Hippocampal formation (tissue), 2 donors: Measurements from ENCODE around the gene GPC2.
"Not testable (repeated sequence)": the region's sequence is repeated elsewhere in the genome, so short reads cannot be mapped to it uniquely, and the experiment has no call there.

Experiments used
- DNase-seq, 2 donors: peaks; one replicate each; lab custom pipeline; 2025; lab: John Stamatoyannopoulos, UW

The GPC2 gene

DNA sequence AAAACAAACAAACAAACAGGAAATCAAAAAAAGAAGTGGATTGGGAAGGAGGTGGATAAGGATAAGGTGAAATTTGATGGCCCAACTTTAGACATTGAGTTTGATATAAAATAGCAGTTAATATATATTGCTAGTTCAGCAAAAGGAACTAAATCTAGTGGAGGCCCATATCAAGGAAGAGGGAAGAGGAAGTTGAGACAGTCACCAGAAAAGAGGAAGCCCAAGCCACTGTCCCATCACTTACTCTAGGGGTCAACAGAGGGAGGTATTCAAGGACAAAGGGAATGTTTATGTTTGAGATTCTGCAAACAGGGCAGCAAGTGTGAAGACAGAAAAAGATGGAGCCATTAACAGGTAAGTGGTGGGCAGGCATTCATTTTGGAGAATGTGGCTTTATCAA lies 24.8 kb downstream of the GPC2 start:
- DNase-seq = no peak

DNA sequence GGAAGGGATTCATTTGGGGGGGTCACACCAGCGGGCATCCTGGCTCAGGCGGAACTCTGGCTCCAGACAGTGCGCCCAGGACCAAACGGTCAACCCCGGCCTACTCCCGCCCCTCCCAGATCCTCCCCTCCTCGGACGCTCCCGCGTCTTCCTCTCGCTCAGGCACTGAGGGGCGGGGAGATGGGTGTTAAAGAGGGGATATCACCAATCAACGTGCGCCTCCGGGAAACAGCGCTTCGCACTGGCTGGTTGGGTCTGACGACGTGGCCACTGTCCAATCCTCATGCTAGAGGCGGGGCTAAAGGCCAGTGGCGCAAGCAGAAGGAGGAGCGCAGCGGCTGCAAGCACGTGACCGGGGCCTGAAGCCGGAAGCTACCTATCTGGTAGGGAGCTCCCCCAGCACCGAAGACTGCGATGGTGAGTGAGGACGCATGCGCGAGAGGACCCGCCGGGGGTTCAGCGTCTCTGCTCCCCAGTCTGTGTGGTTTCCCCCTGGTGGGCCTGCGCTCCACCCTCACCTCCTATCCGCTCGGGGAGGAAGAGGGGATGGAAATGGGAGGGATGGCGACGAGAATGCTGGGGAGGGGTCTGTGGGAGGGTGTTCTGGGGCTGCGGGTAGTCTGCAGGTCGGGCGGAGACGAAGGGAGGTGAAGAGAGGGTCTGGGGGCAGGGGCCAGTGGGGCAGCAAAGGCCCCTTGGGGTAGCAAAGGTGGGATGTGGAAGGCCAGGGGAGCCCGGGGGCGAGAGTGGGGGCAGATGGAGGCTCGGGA lies 28.4 kb downstream of the GPC2 start, which contains the start of gene LAMTOR4:
LAMTOR4 (plus strand) TSS at position 360 of the 770 bp plus-strand sequence; CDS start at position 415, 55 bp downstream.
- peak; percentile 99 for DNase-seq

DNA sequence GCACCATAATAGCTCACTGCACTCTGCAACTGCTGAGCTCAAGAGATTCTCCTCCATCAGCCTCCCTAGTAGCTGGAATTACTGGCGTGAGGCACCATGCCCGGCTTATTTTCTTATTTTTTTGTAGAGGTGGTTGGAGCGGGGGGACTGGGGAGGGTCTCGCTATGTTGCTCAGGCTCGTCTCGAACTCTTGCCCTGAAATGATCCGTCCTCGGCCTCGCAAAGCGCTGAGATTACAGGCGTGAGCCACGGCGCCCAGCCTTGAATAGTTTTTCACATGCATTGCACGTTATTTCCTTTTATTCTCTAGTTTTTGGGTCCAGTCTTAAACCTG lies 29.0 kb downstream of the GPC2 start:
- no peak for DNase-seq

DNA sequence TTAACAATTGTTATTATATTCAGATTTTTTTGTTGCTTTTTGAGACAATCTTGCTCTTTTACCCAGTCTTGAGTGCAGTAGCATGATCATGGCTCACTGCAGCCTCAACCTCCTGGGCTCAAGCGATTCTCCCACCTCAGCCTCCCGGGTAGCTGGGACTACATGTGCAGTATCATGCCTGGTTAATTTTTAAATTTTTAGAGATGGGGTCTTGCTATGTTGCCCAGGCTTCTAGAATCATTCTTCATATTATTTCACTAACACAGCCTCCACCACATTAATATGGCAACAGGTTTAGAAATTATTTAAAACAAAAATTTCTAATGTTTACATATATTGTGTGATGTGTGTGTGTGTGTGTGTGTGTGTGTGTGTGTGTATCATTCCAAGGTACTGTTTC lies 29.9 kb downstream of the GPC2 start:
- no peak for DNase-seq

DNA sequence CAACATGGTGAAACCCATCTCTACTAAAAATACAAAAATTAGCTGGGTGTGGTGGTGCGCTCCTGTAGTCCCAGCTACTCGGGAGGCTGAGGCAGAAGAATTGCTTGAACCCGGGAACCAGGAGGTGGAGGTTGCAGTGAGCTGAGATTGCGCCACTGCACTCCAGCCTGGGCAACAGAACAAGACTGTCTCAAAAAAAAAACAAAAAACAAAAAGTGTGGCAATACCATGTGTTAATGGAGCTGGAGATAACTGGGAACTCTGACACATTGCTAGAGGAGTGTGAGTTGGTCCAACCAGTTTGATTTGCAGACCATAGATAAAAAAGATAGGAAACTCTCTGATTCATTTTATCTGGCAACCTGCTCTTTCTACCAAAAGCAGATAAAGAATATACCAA lies 30.8 kb downstream of the GPC2 start:
- not testable (repeated sequence) for DNase-seq

DNA sequence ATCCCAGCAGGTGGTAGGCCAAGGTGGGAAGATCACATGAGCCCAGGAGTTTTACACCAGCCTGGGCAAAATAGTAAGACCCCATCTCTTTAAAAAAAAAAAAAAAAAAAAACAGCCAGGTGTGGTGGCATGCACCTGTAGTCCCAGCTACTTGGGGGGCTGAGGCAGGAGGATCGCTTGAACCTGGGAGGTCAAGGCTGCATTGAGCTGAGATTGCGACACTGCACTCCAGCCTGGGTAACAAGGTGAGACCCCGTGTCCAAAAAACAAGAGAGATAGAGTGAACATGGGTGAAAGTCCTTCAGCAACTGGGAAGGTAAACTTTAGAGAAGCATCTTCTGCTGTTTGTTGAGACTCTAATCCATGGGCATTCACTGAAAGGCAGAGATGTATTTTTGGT lies 34.7 kb downstream of the GPC2 start:
- no peak for DNase-seq

DNA sequence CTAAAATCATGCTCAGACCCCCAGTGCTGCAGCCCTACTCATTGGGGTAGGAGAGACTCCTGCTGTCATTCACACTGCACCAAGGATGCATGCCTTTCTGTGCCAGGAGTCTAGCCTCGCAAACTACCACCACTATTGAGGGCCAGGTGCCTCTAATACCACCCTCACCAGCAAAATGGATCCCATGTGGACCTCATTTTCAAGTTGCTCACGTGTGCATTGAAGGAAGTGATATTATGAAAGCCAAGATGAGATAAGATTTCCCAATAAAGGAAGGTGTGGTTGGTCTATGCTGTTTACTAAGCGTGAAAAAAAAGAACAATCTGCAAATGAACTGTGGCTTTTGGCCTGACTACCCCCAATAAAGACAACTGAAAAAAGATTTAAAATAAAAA lies 35.6 kb downstream of the GPC2 start:
- no peak for DNase-seq

DNA sequence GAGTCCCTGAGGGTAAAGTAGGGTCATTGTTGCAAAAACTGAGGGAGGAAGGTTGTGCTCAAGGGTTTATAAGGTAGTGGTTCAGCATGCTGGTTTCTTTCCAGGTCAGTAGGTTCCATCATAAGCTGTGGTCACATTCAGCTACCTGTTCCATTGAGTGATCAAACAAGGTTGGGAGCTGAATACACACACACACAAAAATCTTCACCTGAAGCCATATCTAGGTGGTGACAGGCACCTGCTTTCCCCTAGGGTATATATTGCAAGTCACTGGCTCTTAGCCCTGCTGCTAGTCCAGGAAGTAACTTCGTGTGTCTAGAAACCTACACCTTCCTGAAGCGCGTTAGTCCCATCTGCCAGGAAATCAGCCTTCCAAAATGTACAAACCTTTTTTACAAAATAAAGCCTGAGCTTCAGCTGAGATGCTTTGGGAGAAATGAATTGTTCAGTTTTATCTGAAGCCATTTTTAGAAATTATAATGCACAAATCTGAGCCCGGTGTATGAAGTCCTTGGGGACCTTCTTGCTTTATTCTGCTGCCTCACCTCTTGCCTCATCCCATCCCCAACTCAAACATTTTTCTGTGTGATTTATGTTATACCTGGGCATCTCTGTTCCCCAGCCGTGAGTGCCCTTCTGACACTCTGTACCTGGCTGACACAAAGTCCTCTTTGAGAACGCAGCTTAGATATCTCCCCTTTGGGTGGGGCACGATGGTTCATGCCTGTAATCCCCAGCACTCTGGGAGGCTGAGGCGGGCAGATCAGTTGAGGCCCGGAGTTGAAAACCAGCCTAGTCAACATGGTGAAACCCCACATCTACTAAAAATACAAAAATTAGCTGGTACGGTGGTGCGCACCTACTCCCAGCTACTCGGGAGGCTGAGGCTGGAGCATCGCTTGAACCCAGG lies 39.1 kb downstream of the GPC2 start:
- no peak for DNase-seq

DNA sequence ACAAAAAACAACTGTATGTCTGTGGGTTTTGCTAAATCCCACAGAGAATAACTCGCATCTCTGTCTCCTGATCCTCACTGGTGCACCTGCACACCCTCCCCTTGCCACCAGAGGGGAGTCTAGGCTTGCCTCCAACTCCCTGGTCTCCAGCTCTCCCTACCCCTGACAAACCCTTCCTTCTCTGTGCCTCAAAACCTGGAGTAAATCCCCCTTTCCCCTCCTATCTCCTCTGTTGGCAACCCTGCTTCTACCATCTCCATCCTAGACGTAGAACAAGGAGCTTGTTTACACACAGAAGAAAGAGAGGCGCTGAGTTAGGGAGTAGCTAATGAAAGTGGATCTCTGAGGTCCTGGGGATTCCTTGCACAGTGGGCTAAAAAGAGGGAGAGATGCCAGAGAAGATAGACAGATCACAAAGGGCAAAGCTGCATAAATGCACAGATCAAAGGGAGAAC lies 44.5 kb downstream of the GPC2 start:
- peak; percentile 20 to 34 for DNase-seq

DNA sequence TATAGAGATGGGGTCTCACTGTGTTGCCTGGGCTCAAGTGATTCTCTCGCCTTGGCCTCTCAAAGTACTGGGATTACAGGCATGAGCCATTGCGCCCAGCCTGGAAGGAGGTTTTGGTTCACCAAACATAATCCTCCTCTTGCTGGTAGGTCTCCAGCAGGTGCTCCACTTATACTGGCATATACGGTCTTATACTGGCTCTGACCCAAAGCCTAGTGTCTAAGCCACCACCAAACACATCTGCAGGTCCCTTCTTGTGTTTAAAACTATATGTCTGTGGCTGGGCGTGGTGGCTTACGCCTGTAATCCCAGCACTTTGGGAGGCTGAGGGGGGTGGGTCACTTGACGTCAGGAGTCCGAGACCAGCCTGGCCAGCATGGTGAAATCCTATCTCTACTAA lies 45.1 kb downstream of the GPC2 start:
- no peak for DNase-seq

DNA sequence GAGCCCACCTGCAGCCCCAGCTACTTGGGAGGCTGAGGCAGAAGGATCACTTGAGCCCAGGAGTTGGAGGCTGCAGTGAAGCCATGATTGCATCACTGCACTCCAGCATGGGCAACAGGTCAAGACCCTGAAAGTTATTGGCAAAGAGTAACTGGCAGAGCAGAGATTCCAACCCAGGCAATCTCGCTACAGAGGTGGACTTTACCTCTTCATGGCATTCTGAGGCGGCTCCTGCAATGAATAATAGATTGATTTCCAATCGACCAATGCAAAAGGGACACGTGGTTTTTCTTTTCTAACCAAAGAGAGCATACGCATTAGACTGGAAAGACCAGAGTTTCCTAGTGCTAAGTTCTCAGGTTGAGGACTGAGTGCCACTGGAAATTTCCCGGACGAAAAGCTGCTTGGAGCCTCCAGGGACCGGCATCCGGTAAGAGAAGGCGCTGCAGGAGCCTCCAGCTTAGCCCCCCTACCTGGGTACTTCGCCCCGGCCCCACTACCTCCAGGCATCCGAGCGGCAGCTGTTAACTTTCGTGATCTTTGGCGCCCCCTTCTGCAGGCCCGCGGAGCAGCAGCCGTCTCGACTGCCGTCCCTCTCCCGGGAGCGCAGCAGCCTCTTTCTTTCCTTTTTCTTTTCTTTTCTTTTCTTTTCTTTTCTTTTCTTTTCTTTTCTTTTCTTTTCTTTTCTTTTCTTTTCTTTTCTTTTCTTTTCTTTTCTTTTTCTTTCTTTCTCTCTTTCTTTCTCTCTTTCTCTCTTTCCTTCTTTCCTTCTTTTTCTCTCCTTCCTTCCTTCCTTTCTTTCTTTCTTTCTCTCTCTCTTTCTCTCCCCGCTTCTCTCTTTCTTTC lies 46.4 kb downstream of the GPC2 start:
- peak; percentile 24 to 59 for DNase-seq

DNA sequence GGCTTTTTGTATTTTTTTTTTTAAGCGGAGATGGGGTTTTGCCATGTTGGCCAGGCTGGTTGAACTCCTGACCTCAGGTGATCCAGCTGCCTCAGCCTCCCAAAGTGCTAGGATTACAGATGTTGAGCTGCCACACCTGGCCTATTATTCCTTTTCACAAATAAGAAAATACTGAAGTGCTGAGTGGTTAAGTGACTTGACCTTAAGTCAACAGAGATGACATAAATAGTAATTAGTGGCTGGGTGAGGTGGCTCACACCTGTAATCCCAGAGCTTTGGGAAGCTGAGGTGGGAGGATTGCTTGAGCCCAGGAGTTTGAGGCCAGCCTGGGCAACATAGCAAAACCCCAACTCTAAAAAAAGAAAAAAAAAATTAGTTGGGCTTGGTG lies 47.0 kb downstream of the GPC2 start:
- DNase-seq = not testable (repeated sequence)

DNA sequence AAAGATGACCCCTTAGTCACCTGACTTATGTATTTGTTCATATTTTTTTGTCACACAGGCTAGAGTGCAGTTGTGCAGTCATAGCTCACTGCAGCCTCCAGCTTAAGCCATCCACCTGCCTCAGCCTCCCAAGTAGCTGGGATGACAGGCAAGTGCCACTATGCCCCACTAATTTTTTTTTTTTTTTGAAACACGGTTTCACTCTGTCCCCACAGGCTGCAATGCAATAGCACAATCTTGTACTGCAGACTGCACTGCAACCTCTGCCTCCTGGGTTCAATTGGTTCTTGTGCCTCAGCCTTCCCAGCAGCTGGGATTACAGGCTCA lies 48.6 kb downstream of the GPC2 start:
- DNase-seq = no peak

DNA sequence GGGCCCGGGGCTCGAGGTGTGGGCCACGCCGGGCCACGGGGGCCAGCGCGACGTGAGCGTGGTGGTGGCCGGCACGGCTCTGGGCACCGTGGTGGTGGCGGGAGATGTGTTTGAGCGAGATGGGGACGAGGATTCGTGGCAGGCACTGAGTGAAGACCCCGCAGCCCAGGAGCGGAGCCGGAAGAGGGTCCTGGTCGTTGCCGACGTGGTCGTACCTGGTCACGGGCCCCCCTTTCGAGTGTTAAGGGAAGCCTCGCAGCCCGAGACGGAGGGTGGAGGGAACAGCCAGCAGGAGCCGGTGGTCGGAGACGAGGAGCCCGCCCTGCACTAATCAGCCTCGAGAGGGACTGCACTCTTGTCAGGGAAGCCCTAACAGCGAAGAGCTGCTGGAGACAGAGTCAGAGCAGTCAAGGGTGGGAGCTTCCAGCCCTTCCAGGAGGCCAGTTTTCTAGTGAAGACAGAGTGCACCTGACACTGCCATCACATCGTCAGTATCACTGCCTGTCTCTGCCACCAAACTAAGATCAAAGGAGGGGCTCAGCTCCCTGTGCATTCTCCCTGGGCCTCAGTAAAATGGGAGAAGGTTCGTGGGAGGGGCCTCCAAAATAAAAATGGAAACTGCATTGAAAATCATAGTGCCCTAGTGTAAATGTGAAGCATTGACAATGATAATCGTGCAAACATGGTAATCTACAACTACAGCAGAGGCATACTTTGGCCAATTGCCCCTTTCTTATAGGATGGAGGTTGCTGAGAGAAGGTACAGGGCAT lies 49.1 kb downstream of the GPC2 start:
- DNase-seq = peak in 1 of 2 donors; percentile 13

DNA sequence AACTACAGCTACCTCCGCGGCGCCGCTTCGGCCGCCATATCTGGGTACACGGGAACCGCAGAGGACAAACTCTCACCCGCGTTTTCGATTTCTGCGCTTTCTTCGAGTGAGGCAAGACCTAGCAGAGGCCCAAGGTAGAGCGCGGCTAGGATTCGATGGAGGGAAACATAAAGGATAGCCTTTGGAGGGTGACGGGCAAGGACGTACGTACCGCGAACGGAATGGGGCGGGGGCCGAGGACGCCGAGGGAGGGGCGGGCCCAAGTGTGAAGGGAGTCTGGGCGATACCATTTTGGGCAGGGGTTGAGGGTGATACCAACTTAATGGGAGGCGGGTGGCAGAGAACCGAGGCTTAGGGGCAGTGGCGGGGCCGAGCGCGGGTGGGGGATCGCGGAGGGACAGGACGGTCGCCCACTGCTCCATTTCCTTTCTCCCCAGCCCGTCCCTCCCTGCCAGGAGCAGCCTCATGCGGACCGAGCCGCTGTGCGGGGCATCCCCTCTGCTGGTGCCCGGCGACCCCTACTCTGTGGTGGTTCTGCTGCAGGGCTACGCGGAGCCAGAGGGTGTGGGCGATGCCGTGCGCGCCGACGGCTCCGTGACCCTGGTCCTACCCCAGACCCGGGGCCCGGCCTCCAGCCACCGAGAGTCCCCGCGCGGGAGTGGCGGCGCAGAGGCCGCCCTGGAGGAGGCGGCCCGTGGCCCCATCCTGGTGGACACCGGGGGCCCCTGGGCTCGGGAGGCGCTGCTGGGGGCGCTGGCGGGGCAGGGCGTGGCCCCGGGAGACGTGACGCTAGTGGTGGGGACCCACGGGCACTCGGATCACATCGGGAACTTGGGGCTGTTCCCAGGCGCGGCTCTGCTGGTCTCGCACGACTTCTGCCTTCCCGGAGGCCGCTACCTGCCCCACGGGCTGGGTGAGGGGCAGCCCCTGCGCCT lies 50.0 kb downstream of the GPC2 start, which contains the start of gene MBLAC1:
MBLAC1 (plus strand) TSS at position 37 of the 935 bp plus-strand sequence; CDS start at position 466, 429 bp downstream.
- DNase-seq = peak; percentile 86 to 96

DNA sequence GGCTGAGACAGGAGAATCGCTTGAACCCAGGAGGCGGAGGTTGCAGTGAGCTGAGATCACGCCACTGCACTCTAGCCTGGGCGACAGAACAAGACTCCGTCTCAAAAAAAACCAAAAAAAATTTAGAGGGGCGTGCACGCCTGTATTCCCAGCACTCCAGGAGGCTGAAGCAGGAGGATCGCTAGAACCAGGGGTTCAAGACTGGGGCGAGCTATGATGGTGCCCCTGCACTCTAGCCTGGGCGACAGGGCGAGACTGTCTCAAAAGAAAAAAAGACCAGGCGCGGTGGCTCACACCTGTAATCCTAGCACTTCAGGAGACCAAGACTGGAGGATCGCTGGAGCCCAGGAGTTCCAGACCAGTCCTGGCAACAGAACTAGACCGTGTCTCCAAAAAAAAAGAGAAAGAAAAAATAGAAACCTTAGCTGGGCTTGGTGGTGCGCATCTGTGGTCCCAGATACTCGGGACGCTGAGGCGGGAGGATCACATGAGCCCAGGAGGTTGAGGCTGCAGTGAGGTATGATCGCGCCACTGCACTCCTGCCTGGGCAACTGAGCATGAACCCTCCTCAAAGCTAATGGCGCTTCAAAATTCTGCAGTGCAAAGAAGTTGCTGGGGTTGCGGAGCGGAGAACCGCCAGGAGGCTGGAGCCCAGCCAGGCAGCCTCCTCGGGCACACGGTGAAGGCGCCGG lies 50.8 kb downstream of the GPC2 start:
- no peak for DNase-seq

DNA sequence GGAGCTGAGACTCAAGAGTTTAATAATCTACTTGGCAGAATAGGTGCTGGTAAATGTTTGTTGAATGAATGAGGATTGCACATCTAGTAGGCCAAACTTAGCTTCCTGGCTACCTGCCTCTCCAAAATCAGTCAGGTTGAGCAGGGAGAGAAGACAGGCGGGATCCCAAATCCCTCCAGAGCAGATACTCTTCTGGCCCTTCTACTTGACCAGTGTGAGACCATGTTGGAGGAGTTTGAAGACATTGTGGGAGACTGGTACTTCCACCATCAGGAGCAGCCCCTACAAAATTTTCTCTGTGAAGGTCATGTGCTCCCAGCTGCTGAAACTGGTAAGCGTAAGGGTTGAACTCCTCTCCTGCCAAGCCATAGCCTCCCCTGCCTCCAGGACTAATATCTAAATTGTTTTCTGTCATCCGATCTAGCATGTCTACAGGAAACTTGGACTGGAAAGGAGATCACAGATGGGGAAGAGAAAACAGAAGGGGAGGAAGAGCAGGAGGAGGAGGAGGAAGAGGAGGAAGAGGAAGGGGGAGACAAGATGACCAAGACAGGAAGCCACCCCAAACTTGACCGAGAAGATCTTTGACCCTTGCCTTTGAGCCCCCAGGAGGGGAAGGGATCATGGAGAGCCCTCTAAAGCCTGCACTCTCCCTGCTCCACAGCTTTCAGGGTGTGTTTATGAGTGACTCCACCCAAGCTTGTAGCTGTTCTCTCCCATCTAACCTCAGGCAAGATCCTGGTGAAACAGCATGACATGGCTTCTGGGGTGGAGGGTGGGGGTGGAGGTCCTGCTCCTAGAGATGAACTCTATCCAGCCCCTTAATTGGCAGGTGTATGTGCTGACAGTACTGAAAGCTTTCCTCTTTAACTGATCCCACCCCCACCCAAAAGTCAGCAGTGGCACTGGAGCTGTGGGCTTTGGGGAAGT lies 52.6 kb downstream of the GPC2 start:
- DNase-seq = no peak

DNA sequence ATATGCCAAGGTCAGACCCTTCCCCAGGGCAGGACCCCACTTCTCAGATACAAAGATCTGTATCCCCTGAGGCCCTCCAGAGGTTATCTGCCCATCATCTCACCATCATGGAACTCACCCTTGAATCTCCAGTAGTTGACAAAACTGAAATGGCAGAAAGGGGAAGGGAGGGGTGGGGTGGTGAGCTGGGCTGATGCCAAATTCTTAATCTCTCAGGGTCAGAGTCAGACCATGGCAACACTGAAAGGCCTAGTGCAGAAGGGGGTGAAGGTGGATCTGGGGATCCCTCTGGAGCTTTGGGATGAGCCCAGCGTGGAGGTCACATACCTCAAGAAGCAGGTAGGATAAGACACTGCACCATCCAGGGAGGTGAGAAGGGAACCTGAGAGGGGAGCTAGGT lies 54.6 kb downstream of the GPC2 start:
- DNase-seq = no peak
